HepG2 (cell line): Measurements from ENCODE around the gene CERS4. TPM values are rescaled to one million over a fixed set of nuclear protein-coding genes. Genes with fewer than 3 reads are reported as not detected.

ENCODE experiments used
- CBFB ChIP-seq: sonication (generic); formaldehyde crosslinking; IDR thresholded peaks from 2 replicates; pipeline ENCODE4 v1.4.0; 2020; ENCODE audit warnings: missing genetic modification reagents
- GABPA ChIP-seq, 2 experiments: IDR thresholded peaks; 2 replicates each; pipeline ENCODE4 v1.6.1; 2011 to 2016; ENCODE audit warnings: low read depth in 2 of 2, low read length in 1 of 2, missing biosample characterization in 1 of 2, missing genetic modification characterization in 1 of 2
- GATAD2A ChIP-seq: IDR thresholded peaks from 2 replicates; pipeline ENCODE4 v1.6.1; 2016
- MYC ChIP-seq: sonication (generic); formaldehyde crosslinking; IDR thresholded peaks from 2 replicates; pipeline ENCODE4 v1.9.0; 2021; ENCODE audit warnings: missing genetic modification reagents, borderline replicate concordance
- NCOA2 ChIP-seq: sonication (generic); formaldehyde crosslinking; IDR thresholded peaks from 2 replicates; pipeline ENCODE4 v1.8.0; 2022; ENCODE audit warnings: inconsistent platforms
- RFX3 ChIP-seq: IDR thresholded peaks from 2 replicates; pipeline ENCODE4 v1.6.1; 2016; ENCODE audit warnings: missing biosample characterization, missing genetic modification reagents
- RNF2 ChIP-seq: fragments of 450-650 bp; conservative IDR thresholded peaks from 2 replicates; pipeline ENCODE4 v1.6.1; 2016; ENCODE audit warnings: low read depth
- THAP11 ChIP-seq: IDR thresholded peaks from 2 replicates; pipeline ENCODE4 v1.6.1; 2016; ENCODE audit warnings: missing biosample characterization, missing genetic modification reagents
- ZBTB3 ChIP-seq: sonication (generic); formaldehyde crosslinking; IDR thresholded peaks from 2 replicates; pipeline ENCODE4 v1.4.0; 2020; ENCODE audit warnings: low read depth, mild to moderate bottlenecking, moderate library complexity, missing genetic modification reagents, borderline replicate concordance
- ZKSCAN5 ChIP-seq: sonication (generic); formaldehyde crosslinking; IDR thresholded peaks from 2 replicates; pipeline ENCODE4 v1.5.1; 2020; ENCODE audit warnings: mild to moderate bottlenecking, missing genetic modification reagents
- ZNF274 ChIP-seq: sonication (generic); formaldehyde crosslinking; IDR thresholded peaks from 2 replicates; pipeline ENCODE4 v1.5.1; 2020; ENCODE audit warnings: mild to moderate bottlenecking, missing genetic modification reagents
- ZNF382 ChIP-seq: sonication (generic); formaldehyde crosslinking; IDR thresholded peaks from 2 replicates; pipeline ENCODE4 v1.5.0; 2020; ENCODE audit warnings: missing genetic modification reagents, mild to moderate bottlenecking, borderline replicate concordance
- ZNF839 ChIP-seq: sonication (generic); formaldehyde crosslinking; IDR thresholded peaks from 2 replicates; pipeline ENCODE4 v1.4.0; 2020; ENCODE audit warnings: missing genetic modification reagents, mild to moderate bottlenecking, borderline replicate concordance
- polyA plus RNA-seq, 8 experiments: library from polyadenylated mRNA; depleted of rRNA in 3 of 8; stranded (reverse) in 7 of 8; unstranded in 1 of 8; fragments of >200 nt; fragmentation: Illumina TruSeq in 4 of 8; extraction: Trizol in 4 of 8; gene quantifications; 2 replicates each; pipeline versions ENCODE4 v1.2.1 to v1.2.3, GENCODE V29; 2011 to 2016; ENCODE audit warnings: low read depth in 4 of 8, missing spikeins in 1 of 8, mixed read lengths in 1 of 8; ENCODE audit not compliant: insufficient read depth in 1 of 8
- total RNA-seq, 5 experiments: library from RNA; depleted of rRNA; stranded (reverse); fragments of >200 nt; fragmentation: Illumina TruSeq; extraction: Trizol; gene quantifications; 2 replicates each; pipeline ENCODE4 v1.2.3, GENCODE V29; 2016; ENCODE audit warnings: low read depth in 1 of 5
- TF ChIP-seq, protein P1 (sequence below): sonication (generic); formaldehyde crosslinking; IDR thresholded peaks from 2 replicates; pipeline ENCODE4 v1.5.0; 2020; ENCODE audit warnings: mild to moderate bottlenecking, missing genetic modification reagents, moderate library complexity
- TF ChIP-seq, protein P2 (sequence below): IDR thresholded peaks from 2 replicates; pipeline ENCODE4 v1.6.1; 2016; ENCODE audit warnings: low read depth, missing genetic modification reagents, missing compliant biosample characterization
- TF ChIP-seq, protein P3 (sequence below): sonication (generic); formaldehyde crosslinking; IDR thresholded peaks from 2 replicates; pipeline ENCODE4 v1.4.0; 2020; ENCODE audit warnings: missing genetic modification reagents

The CERS4 gene
- total and polyA plus RNA-seq, 2 of the 13 experiments (the other 11 are each of a cell fraction or from before 2014, with no cell fraction given), result 74.7 to 83.5 TPM

DNA sequence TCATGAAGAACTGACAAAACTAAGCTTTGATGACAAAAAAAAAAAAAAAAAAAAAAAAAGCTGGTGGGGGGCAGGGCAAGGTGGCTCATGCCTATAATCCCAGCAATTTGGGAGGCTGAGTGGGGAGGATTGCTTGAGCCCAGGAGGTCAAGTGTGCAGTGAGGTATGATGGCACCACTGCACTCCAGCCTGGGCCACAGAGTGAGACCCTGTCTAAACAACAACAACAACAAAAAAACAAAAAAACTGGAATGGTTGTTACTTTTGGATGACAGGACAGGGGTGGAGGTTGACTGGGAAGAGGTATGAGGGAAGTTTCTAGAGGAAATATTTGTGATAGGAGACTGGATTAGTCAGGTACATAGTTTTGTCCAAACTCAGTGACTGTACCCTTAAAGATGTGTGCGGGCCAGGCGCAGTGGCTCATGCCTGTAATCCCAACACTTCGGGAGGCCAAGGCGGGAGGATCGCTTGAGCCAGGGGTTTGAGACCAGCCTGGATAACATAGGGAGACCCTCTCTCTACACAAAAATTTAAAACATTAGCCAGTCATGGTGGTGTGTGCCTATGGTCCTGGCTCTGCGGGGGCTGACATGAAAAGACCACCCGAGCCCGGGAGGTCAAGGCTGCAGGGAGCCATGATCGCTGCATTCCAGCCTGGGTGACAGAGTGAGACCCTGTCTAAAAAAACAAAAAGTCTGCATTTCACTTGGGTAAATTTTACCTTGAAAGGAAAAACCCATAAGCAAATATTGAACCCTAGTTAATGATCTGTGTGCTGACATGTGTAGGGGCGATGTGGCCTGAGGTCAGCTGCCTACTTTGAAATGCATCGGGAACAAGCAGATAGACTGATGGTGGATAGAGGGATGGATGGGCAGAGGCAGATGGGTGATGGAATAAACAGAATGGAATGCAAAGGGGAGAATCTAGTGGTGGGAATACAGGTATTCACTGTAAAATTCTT is 37.0 kb downstream of the CERS4 start (continued):
- TF ChIP-seq, protein P1, sequence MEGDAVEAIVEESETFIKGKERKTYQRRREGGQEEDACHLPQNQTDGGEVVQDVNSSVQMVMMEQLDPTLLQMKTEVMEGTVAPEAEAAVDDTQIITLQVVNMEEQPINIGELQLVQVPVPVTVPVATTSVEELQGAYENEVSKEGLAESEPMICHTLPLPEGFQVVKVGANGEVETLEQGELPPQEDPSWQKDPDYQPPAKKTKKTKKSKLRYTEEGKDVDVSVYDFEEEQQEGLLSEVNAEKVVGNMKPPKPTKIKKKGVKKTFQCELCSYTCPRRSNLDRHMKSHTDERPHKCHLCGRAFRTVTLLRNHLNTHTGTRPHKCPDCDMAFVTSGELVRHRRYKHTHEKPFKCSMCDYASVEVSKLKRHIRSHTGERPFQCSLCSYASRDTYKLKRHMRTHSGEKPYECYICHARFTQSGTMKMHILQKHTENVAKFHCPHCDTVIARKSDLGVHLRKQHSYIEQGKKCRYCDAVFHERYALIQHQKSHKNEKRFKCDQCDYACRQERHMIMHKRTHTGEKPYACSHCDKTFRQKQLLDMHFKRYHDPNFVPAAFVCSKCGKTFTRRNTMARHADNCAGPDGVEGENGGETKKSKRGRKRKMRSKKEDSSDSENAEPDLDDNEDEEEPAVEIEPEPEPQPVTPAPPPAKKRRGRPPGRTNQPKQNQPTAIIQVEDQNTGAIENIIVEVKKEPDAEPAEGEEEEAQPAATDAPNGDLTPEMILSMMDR (CRISPR knock-in tag), result 0 out of 2 replicates have a peak, but pooled peaks have one; percentile 3
- TF ChIP-seq GATAD2A, result peak; percentile 92
- TF ChIP-seq MYC (CRISPR knock-in tag), result peak; percentile 27; the same call in 1 of the 2 replicates
- TF ChIP-seq RFX3 (CRISPR knock-in tag), result no peak
- TF ChIP-seq NCOA2 (CRISPR knock-in tag), result peak; percentile 96
- TF ChIP-seq, protein P2, sequence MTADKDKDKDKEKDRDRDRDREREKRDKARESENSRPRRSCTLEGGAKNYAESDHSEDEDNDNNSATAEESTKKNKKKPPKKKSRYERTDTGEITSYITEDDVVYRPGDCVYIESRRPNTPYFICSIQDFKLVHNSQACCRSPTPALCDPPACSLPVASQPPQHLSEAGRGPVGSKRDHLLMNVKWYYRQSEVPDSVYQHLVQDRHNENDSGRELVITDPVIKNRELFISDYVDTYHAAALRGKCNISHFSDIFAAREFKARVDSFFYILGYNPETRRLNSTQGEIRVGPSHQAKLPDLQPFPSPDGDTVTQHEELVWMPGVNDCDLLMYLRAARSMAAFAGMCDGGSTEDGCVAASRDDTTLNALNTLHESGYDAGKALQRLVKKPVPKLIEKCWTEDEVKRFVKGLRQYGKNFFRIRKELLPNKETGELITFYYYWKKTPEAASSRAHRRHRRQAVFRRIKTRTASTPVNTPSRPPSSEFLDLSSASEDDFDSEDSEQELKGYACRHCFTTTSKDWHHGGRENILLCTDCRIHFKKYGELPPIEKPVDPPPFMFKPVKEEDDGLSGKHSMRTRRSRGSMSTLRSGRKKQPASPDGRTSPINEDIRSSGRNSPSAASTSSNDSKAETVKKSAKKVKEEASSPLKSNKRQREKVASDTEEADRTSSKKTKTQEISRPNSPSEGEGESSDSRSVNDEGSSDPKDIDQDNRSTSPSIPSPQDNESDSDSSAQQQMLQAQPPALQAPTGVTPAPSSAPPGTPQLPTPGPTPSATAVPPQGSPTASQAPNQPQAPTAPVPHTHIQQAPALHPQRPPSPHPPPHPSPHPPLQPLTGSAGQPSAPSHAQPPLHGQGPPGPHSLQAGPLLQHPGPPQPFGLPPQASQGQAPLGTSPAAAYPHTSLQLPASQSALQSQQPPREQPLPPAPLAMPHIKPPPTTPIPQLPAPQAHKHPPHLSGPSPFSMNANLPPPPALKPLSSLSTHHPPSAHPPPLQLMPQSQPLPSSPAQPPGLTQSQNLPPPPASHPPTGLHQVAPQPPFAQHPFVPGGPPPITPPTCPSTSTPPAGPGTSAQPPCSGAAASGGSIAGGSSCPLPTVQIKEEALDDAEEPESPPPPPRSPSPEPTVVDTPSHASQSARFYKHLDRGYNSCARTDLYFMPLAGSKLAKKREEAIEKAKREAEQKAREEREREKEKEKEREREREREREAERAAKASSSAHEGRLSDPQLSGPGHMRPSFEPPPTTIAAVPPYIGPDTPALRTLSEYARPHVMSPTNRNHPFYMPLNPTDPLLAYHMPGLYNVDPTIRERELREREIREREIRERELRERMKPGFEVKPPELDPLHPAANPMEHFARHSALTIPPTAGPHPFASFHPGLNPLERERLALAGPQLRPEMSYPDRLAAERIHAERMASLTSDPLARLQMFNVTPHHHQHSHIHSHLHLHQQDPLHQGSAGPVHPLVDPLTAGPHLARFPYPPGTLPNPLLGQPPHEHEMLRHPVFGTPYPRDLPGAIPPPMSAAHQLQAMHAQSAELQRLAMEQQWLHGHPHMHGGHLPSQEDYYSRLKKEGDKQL (CRISPR knock-in tag), result peak; percentile 82
- no peak for TF ChIP-seq ZKSCAN5 (CRISPR knock-in tag)
- no peak for TF ChIP-seq GABPA (IDR thresholded peaks at IDR 0.05; ENCODE audit: low read depth, low read length)
- TF ChIP-seq GABPA (CRISPR knock-in tag; IDR thresholded peaks at IDR 0.05; ENCODE audit: low read depth), result no peak
- TF ChIP-seq ZBTB3, result no peak
- TF ChIP-seq ZNF839 (CRISPR knock-in tag), result no peak
- TF ChIP-seq, protein P3, sequence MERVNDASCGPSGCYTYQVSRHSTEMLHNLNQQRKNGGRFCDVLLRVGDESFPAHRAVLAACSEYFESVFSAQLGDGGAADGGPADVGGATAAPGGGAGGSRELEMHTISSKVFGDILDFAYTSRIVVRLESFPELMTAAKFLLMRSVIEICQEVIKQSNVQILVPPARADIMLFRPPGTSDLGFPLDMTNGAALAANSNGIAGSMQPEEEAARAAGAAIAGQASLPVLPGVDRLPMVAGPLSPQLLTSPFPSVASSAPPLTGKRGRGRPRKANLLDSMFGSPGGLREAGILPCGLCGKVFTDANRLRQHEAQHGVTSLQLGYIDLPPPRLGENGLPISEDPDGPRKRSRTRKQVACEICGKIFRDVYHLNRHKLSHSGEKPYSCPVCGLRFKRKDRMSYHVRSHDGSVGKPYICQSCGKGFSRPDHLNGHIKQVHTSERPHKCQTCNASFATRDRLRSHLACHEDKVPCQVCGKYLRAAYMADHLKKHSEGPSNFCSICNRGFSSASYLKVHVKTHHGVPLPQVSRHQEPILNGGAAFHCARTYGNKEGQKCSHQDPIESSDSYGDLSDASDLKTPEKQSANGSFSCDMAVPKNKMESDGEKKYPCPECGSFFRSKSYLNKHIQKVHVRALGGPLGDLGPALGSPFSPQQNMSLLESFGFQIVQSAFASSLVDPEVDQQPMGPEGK (CRISPR knock-in tag), result peak; percentile 82
- no peak for TF ChIP-seq ZNF382 (CRISPR knock-in tag)
- TF ChIP-seq CBFB (CRISPR knock-in tag), result peak; percentile 30; the same call in 1 of the 2 replicates
- peak; percentile 53 for TF ChIP-seq THAP11 (CRISPR knock-in tag)
- TF ChIP-seq ZNF274 (CRISPR knock-in tag), result 0 out of 2 replicates have a peak, but pooled peaks have one; percentile 14
- no peak for TF ChIP-seq RNF2
